NCI-H345 (cell line): ENCODE results near the gene NPDC1.

Experiments
- DNase-seq: peaks from one replicate; lab custom pipeline; 2025; lab: John Stamatoyannopoulos, UW

Gene NPDC1, protein sequence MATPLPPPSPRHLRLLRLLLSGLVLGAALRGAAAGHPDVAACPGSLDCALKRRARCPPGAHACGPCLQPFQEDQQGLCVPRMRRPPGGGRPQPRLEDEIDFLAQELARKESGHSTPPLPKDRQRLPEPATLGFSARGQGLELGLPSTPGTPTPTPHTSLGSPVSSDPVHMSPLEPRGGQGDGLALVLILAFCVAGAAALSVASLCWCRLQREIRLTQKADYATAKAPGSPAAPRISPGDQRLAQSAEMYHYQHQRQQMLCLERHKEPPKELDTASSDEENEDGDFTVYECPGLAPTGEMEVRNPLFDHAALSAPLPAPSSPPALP

DNA sequence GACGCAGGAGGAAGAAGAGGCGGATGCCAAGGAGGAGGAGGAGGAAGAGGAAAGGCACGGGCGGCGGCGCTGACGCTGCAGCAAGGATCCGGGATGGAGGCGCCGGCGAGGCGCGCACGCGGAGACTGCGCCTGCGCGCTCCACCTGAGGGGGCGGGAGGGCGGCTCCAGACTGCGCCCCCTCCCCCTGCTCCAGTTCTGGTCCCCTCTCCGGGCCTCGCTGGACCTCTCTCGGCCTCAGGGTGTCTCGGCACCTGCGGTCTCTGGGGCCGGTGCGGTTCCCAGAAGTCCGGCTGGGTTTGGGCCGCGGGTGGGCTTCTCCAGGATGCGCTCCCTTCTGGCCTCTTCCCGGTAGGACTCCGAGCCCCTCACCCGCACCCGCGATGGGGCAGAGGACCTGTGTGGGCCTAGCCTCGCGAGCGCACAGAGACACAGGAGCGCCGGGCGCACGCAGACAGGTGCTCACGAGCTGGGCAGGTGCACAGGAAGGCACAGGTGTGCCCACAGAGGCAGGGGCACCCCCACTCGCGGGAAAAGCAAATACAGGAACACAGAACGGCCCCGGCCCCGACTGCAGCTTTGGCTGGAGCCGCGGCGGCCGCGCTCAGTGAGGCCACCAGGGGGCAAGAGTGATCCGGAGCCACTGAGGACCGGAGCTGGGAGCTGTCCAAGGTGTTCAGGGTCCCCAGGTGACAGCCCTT, at the start of gene NPDC1:
TSS of gene NPDC1 (minus strand) at position 90 of the 700 bp plus-strand sequence. CDS start 188 bp downstream, outside the sequence.
- DNase-seq = peak; percentile 84

DNA sequence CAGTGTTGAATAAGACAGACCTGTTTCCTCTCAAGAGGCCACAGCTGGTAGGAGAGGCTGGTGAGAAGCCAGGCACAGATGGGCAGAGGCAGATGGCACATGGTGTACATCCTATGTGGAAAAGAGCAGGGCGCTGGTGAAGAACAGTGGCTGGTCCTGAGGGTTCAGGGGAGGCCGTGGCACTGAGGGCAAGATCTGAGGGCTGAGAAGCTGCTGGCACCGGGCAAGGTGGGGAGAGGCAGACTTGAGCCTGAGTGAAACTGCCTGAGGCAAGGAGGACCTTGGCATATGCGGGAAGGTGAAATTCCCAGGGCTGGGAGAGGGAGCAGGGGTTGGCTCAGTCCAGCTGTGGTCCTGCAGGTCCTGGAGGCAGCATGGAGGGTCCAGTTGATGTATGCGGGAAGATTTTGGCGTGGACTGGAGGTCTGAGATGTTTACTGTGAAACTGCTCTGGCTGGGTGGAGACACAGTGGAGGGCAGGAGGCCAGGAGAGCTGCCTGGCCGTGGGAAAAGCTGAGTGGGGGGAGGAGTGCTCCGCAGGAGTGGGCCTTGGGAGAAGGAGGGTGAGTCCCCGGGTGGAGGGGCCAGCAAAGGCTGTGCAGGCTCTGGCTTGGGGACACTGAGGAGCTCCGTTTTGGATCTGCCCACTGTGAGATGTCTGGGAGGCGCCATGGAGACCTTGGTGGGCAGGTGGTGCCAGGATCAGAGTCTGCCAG, 43.4 kb upstream of the NPDC1 start:
- no peak for DNase-seq

DNA sequence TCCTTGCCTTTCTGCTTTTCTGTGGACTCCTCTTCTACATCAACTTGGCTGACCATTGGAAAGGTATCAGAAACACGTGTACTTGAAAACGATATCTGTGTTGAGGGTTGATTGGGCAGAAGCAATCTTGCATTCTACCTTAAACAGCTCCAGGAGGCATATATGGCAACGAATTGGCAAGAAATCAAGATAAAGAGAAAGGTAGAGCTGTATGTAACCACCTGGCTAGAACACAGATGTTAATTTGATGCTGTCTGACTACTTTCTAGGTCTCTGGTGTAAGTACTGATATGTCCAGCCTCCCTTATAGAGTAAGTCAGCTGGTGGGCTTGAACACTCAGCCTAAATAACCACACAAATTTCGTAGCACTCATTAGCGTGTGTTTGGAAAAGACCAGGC, 42.1 kb upstream of the NPDC1 start:
- DNase-seq = no peak

DNA sequence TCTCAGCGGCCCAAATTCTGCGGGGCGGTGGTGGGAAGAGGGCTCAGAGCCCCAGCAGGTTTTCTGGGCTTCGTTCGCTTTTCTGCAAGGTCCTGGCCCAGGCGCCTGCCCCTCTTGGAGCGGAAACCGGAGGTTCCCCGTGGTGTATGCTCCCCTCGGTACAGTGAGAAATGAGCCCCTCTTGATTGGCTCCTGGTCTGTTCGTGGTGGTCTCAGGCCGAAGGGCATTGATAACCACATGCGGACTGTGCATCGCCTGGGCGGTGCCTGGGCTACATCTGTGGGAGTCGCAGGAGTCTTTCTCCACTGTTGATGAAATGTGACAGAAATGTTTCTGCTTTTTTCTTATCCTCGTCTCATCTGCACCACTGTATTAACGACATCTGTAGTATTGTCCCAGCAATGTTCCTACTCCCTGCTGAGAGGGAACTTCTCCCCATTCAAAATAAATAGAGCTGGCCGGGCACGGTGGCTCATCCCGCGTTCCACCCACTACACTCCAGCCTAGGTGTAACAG, 41.5 kb upstream of the NPDC1 start:
- DNase-seq = no peak

DNA sequence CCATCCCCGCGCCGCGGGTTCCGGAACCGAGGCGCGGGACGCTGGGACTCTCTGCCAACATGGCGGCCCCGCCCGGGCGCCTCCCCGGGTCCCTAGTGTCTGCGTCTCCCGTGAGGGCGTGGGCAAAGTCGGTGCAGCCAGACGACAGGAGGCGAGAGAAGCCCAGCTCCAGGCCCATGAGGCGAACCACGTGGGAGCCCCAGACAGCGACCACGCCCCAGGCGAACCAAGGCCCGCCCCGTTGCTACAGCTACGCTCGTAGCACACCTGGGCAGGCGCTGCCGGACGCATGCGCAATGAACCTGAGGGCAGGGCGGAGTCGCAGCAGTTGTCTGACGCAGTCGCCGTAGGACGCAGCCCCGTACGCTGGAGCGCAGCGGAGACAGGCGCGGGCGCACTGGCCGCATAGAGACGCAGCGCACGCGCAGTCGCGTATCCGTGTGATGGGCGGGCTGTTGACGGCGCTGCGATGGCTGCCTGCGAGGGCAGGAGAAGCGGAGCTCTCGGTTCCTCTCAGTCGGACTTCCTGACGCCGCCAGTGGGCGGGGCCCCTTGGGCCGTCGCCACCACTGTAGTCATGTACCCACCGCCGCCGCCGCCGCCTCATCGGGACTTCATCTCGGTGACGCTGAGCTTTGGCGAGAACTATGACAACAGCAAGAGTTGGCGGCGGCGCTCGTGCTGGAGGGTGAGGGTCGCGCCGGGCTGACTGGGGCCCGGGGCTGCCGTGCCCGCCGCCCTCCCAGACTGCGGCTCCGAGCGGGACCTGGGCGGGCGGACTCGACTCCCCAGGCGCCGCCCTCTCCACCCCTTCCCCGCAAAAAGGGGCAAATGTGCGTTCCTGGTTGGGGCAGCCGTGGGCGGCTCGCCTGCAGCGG, 40.8 kb upstream of the NPDC1 start, which contains the start of gene MAN1B1:
TSS of gene MAN1B1 (plus strand) at position 455 of the 878 bp plus-strand sequence. CDS start at position 470, 15 bp downstream.
- peak; percentile 99 for DNase-seq

DNA sequence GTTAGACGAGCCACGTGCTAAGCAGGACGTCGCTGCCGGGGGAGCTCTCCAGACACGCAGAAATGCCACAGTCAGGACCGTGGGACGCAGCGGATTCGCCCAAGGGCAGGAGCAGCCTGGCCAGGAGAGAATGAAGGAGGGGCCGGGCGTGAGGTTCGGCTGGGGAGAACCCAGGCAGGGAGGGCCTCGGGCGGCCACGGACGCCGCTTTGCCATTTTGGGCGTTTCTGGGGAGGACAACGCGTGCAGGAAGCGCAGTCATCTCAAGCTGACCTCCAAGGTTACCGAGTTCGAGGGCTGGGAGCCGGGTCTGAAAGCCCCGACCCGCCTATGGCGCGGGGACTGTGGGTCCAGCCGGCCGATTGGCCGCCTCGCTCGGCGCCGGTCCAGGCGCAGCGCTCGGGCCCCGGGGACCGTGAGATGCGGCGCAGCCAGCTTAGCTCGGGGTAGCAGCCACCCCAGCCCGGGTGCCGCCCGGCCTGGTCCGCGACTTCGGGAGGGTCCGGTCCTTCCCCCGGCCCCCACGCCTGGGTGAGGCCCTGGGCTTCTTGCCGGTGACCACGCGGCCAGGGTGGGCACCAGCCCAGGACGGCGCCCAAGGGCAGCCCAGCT, 40.0 kb upstream of the NPDC1 start:
- no peak for DNase-seq

DNA sequence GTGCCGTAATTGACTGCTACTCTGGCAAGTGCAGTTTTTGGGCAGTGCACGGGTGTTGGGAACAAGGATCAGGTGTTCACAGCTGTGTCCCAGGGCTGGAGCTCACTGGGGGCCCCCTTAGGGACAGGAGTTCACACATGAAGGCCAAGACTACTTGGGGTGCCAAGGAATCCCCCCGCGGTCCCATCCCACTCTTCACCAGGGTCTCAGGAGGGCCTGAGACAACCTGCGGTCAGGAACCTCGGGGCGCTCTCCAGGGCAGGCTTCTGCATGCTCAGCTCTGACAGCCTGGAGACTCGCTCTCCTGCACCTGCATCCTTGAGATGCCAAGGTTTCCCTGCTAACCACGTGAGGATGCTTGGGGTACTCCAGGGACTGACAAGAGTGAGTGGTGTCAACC, 38.5 kb upstream of the NPDC1 start:
- DNase-seq = no peak

DNA sequence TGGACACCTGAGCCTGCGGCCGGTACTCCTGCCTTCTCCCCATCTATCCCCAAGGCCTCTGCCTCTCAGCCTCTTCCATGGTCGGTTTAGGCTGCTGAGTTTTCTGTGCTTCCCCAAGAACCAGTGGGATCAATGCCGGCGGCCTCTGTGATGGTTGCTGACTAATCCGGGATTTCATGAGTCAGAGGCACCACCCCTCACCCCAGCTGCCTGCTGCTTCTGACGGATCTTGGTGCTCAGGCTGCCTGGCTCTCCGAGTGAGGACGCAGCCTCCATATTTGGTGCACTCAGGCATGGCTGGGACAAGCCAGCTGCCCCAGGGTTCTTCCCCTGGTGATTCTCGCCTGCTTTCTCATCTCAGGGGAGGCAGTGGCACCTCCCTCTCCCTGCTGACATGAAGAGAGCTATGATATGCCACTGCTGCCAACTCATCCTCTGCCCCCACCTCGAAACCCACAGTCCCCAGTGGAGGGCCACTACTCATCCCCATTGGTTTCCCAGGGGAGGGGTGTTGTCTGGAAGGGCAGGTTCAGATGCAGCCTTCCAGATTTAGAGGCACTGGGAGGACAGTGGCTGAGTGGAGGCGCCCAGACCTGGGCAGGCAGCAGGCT, 37.5 kb upstream of the NPDC1 start:
- no peak for DNase-seq

DNA sequence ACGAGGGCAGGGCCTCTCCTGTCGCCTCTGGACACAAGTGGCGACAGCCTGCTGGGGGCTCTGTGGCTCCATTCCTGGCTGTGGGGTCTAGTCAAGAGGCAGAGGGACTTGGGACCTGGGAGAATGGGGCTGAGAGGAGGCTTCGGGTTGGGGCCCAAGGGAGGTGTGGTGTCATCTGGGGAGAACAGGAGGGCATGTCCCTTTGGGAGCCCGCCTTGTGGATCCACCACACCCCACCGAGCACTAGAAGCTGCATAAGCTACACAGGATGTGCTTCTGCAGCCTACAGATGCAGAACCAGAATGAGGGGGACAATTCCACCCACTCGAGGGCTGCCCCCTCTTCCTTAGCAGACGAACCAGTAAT, 36.9 kb upstream of the NPDC1 start:
- DNase-seq = no peak

DNA sequence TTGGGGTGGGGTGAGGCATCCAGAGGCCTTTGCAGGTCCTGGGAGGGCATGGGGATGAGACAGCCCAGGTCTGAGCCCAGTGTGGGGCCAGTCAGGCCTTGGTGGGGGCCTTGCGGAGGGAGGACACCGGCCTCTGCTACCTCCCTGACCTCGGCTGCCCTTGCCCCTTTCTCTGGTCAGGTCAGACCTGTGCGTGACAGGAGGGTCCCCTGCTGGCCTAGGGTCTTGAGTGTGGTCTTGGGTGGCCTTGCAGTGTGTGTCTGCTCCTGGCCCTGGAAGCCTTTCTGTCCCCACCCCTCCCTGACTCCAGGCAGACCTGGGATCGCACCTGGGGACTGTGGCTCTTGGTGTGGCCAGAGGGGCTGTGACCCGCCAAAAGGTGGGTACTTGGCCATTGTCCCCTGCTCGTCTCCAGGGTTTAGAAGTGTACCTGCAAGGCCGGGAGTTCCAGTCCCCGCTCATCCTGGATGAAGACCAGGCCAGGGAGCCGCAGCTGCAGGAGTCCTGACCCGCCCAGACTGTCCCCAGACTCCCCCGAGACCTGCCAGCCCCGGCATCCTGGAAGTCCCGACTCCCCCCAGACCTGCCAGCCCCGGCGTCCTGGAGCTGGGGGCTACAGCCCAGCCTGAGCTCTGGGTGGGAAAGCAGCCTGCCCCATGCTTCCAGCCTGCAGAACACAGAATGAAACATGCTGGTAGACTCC, 36.4 kb upstream of the NPDC1 start:
- no peak for DNase-seq

DNA sequence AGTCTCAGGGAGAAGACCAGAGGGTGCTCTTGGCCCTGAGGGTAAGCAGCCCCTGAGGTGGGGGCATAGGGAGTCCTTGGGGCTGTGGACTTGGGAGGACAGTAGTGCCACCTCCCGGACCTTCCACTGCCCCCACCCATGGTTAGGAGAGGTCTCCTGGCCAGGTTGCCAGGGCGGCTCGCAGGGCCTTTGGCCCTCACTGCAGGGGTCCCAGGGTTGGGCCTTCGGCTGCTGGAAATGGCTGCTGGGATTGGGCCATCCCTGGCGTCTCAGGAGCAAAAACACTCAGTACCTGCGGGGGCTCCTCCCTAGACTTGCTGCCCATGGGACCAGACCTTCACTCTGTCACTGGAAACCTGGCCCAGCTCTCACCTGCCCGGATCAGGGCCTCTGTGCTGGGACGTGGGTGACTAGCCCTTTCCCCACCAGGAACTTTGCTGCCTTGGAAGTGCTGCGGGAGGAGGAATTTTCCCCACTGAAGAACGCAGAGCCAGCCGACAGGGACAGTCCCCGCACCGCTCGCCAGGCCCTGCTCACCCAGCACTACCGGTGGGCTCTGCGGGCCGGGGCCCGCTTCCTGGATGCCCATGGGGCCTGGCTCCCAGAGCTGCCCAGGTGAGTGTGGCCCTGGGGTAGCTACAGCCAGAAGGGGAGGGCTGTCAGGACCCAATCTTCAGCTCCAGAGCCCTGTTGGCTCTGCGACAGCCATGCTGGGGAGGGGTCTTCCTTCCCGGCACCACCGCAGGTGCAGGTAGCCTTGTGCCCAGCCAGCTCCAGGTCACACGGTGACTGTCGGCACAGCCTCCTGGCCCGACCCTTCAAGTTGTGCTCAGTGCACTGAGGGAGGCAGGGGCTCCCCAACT, 34.5 kb upstream of the NPDC1 start:
- DNase-seq = no peak

DNA sequence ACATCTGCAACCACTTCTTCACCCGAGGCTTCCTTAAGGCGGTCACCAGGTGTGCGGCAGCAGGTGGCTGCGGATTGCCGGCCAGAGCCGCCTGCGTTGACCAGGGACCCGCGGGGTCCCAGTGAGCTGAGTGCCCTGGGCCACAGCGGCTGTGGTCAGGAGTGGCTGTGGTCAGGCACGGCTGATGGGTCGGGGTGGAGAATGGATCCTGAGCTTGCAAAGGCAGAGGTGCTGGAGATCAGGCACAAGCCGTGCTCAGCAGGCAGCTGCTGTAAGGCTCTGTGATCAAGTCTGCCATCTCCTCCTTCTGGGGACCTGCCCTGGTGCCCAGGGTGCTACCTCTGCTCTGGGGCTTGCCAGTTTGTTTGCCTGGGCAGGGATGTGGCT, 33.4 kb upstream of the NPDC1 start:
- DNase-seq = no peak

DNA sequence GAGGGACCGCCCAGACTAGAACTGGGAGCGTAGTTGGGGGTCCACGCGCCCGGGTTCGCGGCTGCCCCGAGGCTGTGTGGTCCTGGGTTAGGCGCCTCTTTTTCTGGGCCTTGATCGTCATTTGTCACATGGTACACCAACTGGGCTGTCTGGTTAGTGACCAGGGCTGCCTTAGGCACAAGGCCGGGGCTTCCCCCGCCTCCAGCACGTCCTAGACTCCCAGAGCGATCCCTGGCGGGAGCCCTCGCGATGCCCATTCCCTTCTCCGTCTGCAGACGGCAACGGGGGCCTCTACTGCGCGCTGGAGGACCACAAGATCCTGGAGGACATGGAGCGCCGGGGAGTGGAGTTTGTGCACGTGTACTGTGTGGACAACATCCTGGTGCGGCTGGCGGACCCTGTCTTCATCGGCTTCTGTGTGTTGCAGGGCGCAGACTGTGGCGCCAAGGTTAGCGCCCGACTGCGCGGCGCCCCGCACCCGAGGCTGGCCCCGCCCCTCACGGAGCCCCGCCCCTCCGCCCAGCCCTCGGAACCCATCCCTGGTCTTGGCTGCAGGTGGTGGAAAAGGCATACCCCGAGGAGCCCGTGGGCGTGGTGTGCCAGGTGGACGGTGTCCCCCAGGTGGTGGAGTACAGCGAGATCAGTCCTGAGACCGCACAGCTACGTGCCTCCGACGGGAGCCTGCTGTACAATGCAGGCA, 32.9 kb upstream of the NPDC1 start:
- DNase-seq = no peak

DNA sequence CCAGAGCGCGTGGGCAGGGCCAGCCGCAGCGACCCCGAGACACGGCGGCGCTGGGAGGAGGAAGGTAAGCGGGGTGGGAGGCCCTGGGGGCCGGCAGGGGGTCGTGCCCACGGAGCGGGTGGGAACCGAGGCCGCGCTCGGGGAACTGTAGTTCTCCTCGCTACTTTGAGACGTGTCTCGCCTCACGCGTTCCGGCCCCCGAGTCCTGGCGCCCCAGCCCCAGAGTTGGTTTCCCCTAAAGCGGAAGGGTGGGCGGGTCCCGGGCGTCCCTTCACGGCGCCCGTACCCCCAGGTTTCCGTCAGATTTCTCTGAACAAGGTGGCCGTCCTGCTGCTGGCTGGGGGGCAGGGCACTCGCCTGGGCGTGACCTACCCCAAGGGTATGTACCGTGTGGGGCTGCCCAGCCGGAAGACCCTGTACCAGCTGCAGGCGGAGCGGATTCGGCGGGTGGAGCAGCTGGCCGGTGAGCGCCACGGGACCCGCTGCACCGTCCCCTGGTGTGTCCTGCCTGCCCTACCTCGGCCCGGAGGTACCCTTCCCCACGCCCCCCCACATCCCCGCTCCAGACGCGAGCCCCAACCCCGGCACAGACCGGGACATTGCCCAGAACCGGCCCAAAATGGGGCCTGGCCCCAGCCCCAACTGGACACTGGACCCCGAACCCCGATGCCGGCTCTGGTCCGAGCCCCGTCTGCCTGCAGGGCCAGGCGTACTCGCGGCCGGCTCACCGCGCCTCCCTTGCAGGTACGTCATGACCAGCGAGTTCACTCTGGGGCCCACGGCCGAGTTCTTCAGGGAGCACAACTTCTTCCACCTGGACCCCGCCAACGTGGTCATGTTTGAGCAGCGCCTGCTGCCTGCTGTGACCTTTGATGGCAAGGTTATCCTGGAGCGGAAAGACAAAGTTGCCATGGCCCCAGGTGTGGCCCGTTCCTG, 32.0 kb upstream of the NPDC1 start:
- no peak for DNase-seq

DNA sequence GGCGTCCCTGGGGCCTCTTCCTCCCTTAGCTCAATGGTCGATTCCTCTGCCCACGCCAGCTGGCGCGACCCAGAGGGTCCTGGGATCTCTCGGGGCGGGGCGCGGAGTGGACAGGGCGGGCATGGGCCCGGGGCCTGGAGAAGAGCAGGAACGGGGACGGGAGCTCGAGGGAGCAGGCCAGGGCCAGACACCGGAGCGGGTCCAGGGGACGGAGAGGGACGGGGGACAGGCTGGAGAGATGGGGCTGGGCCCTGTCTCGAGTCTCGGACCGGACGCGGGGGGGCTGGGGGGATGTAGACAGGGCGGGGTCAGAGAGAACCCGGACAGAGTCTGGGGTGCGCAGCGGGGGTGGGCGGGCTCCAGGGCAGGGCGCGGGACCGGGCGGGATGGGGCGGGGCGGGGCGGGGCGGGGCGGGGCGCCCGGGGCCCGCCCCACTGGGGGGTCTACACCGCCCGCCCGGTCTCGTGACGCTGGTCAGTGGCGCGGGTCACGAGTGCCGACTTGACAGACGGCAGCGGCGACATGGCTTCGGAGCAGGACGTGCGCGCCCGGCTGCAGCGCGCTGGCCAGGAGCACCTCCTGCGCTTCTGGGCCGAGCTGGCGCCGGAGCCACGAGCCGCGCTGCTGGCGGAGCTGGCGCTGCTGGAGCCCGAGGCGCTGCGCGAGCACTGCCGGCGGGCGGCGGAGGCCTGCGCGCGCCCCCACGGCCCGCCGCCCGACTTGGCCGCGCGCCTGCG, 31.2 kb upstream of the NPDC1 start, which contains the start of gene UAP1L1:
TSS of gene UAP1L1 (plus strand) at position 508 of the 738 bp plus-strand sequence. CDS start at position 524, 16 bp downstream.
- peak; percentile 38 for DNase-seq

DNA sequence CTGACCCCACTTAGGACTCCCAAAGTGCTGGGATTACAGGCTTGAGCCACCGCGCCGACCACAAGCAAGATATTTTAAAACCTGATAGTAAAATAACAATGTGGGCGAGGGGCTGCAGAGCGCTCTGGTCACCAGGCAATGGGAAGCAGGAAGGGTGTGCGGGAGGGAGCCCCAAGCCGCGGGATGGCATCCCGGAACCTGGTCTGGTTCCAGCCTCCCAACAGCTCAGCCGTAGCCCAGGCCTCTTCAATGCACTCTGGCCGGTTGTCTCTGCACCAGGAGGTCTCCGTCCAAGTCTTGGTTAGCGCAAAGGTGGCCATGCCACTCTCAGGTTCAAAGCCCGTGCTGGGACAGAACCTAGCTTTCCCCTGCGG, 30.6 kb upstream of the NPDC1 start:
- no peak for DNase-seq
